Suprapubic skin (tissue), 4 donors: ENCODE results near the gene DCUN1D4.

Source experiments
- CTCF ChIP-seq, 2 donors: fragments of 200-600 bp in 1 of 2; fragments of 450-650 bp in 1 of 2; sonication (generic) in 1 of 2; IDR thresholded peaks; one replicate each; pipeline ENCODE4 v1.5.1; 2016 to 2019; ENCODE audit warnings: antibody characterized with exemption in 2 of 2, mild to moderate bottlenecking in 1 of 2, moderate library complexity in 1 of 2
- POLR2A ChIP-seq, 2 donors: fragments of 450-650 bp; IDR thresholded peaks; one replicate each; pipeline ENCODE4 v1.6.1; 2017; ENCODE audit warnings: antibody characterized with exemption in 2 of 2, mild to moderate bottlenecking in 2 of 2, moderate library complexity in 2 of 2
- POLR2AphosphoS5 ChIP-seq, 3 donors: sonication (generic); formaldehyde crosslinking; IDR thresholded peaks; one replicate each; pipeline ENCODE4 v1.6.1; 2017; ENCODE audit warnings: antibody characterized with exemption in 3 of 3

GRCh38 chr4:51870441-51871188 is 27.7 kb downstream of the DCUN1D4 start:
- TF ChIP-seq POLR2AphosphoS5 (IDR thresholded peaks at IDR 0.05) (no peak), CTCF (IDR thresholded peaks at IDR 0.05) (no peak), POLR2A (IDR thresholded peaks at IDR 0.05) (no peak)
